ENCODE data around the gene CDKN1B.

Gene CDKN1B

DNA sequence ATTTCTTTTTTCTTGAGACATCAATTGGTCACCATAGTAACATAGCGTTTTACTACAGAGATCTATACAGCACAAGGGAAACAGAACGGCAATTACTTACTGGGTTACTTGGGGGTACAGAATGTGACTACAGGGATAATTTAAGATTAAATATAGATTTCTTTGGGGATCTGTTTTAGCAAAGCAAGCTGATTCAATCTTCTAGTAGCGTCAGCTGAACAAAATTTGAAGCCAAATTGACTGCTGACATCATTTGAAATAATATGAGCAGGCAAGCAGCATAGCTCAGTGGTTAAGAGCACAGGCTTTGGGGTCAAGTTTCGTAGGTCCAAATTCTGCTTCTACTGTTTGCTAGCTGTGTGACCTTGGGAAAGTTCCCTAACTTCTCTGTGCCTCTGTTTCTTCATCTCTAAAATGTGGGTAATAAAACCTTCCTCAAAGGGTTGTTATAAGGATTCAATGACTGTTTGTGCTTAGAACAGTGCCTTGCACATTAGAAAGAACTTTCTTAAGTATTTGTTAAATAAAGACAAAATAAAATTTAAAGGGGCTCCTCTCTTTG is 34.0 kb upstream of the CDKN1B start:
- TF ChIP-seq TAF1 (IDR thresholded peaks at IDR 0.05; ENCODE audit: low read depth), result no peak
- TF ChIP-seq EGR1 (IDR thresholded peaks at IDR 0.05), result no peak
- TF ChIP-seq MAX (IDR thresholded peaks at IDR 0.05), result no peak
- TF ChIP-seq FOXM1 (IDR thresholded peaks at IDR 0.05; ENCODE audit: borderline replicate concordance, low read depth), result no peak
- TF ChIP-seq EP300 (IDR thresholded peaks at IDR 0.05; ENCODE audit: borderline replicate concordance), result no peak
- TF ChIP-seq, protein P1, sequence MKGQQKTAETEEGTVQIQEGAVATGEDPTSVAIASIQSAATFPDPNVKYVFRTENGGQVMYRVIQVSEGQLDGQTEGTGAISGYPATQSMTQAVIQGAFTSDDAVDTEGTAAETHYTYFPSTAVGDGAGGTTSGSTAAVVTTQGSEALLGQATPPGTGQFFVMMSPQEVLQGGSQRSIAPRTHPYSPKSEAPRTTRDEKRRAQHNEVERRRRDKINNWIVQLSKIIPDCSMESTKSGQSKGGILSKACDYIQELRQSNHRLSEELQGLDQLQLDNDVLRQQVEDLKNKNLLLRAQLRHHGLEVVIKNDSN (IDR thresholded peaks at IDR 0.05), result no peak
- TF ChIP-seq YY1 (IDR thresholded peaks at IDR 0.05; ENCODE audit: low read depth), result no peak
- TF ChIP-seq TEAD4 (IDR thresholded peaks at IDR 0.05), result no peak
- no peak for TF ChIP-seq RAD21 (IDR thresholded peaks at IDR 0.05; ENCODE audit: low read depth)
- TF ChIP-seq ZBTB7A (IDR thresholded peaks at IDR 0.05; ENCODE audit: low read depth), result no peak
- no peak for TF ChIP-seq TCF12 (IDR thresholded peaks at IDR 0.05; ENCODE audit: low read depth)
- no peak for TF ChIP-seq CREB1 (IDR thresholded peaks at IDR 0.05; ENCODE audit: low read depth)
- no peak for TF ChIP-seq CEBPB (IDR thresholded peaks at IDR 0.05)
- TF ChIP-seq, protein P2, sequence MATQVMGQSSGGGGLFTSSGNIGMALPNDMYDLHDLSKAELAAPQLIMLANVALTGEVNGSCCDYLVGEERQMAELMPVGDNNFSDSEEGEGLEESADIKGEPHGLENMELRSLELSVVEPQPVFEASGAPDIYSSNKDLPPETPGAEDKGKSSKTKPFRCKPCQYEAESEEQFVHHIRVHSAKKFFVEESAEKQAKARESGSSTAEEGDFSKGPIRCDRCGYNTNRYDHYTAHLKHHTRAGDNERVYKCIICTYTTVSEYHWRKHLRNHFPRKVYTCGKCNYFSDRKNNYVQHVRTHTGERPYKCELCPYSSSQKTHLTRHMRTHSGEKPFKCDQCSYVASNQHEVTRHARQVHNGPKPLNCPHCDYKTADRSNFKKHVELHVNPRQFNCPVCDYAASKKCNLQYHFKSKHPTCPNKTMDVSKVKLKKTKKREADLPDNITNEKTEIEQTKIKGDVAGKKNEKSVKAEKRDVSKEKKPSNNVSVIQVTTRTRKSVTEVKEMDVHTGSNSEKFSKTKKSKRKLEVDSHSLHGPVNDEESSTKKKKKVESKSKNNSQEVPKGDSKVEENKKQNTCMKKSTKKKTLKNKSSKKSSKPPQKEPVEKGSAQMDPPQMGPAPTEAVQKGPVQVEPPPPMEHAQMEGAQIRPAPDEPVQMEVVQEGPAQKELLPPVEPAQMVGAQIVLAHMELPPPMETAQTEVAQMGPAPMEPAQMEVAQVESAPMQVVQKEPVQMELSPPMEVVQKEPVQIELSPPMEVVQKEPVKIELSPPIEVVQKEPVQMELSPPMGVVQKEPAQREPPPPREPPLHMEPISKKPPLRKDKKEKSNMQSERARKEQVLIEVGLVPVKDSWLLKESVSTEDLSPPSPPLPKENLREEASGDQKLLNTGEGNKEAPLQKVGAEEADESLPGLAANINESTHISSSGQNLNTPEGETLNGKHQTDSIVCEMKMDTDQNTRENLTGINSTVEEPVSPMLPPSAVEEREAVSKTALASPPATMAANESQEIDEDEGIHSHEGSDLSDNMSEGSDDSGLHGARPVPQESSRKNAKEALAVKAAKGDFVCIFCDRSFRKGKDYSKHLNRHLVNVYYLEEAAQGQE (IDR thresholded peaks at IDR 0.05; ENCODE audit: low read depth), result no peak
- no peak for TF ChIP-seq NFIC (IDR thresholded peaks at IDR 0.05)

GRCh38 chr12:12683725-12684124 is 33.4 kb upstream of the CDKN1B start:
- TF ChIP-seq YY1 (IDR thresholded peaks at IDR 0.05; ENCODE audit: low read depth) (no peak), TCF12 (IDR thresholded peaks at IDR 0.05; ENCODE audit: low read depth) (no peak), CEBPB (IDR thresholded peaks at IDR 0.05) (no peak), CREB1 (IDR thresholded peaks at IDR 0.05; ENCODE audit: low read depth) (no peak), ZBTB7A (IDR thresholded peaks at IDR 0.05; ENCODE audit: low read depth) (no peak), EGR1 (IDR thresholded peaks at IDR 0.05) (no peak), TEAD4 (IDR thresholded peaks at IDR 0.05) (no peak), TAF1 (IDR thresholded peaks at IDR 0.05; ENCODE audit: low read depth) (no peak), MAX (IDR thresholded peaks at IDR 0.05) (no peak), NFIC (IDR thresholded peaks at IDR 0.05) (no peak), EP300 (IDR thresholded peaks at IDR 0.05; ENCODE audit: borderline replicate concordance) (no peak), FOXM1 (IDR thresholded peaks at IDR 0.05; ENCODE audit: borderline replicate concordance, low read depth) (no peak), RAD21 (IDR thresholded peaks at IDR 0.05; ENCODE audit: low read depth) (no peak)
- TF ChIP-seq, protein P1 (IDR thresholded peaks at IDR 0.05), result no peak
- TF ChIP-seq, protein P2 (IDR thresholded peaks at IDR 0.05; ENCODE audit: low read depth), result no peak

- TF ChIP-seq, protein P2 (IDR thresholded peaks at IDR 0.05; ENCODE audit: low read depth), result peak; percentile 96
- TF ChIP-seq FOXM1 (IDR thresholded peaks at IDR 0.05; ENCODE audit: borderline replicate concordance, low read depth) (no peak), RAD21 (IDR thresholded peaks at IDR 0.05; ENCODE audit: low read depth) (no peak), YY1 (IDR thresholded peaks at IDR 0.05; ENCODE audit: low read depth) (0 out of 2 replicates have a peak, but pooled peaks have one; percentile 12)
These were observed 32.6 kb upstream of the CDKN1B start for GRCh38 chr12:12684375-12685106.

DNA sequence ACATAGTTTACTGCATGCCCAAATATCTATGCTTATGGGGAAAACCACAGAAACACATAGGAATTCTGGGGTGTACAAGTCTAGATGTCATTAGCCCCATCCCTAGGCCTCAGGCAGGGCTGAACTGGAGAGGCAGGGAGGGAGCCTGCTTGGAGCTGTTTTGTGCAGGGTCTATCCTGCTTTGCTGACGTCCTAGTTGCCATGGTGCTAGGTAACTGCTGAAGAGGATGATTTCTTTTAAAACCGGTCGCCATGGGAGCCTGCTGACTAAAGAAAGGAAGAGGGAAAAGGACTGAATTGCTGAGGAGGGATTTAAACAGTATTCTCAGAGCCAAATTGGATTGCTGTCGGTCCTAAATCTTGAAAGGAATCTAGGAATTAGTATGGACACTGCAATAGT is 31.9 kb upstream of the CDKN1B start:
- TF ChIP-seq, protein P2 (IDR thresholded peaks at IDR 0.05; ENCODE audit: low read depth), result no peak
- TF ChIP-seq NFIC (IDR thresholded peaks at IDR 0.05), result no peak
- TF ChIP-seq RAD21 (IDR thresholded peaks at IDR 0.05; ENCODE audit: low read depth), result no peak
- no peak for TF ChIP-seq TAF1 (IDR thresholded peaks at IDR 0.05; ENCODE audit: low read depth)
- no peak for TF ChIP-seq ZBTB7A (IDR thresholded peaks at IDR 0.05; ENCODE audit: low read depth)
- no peak for TF ChIP-seq MAX (IDR thresholded peaks at IDR 0.05)
- no peak for TF ChIP-seq FOXM1 (IDR thresholded peaks at IDR 0.05; ENCODE audit: borderline replicate concordance, low read depth)
- no peak for TF ChIP-seq EGR1 (IDR thresholded peaks at IDR 0.05)
- TF ChIP-seq CEBPB (IDR thresholded peaks at IDR 0.05), result no peak
- TF ChIP-seq, protein P1 (IDR thresholded peaks at IDR 0.05), result no peak
- no peak for TF ChIP-seq EP300 (IDR thresholded peaks at IDR 0.05; ENCODE audit: borderline replicate concordance)
- no peak for TF ChIP-seq YY1 (IDR thresholded peaks at IDR 0.05; ENCODE audit: low read depth)
- TF ChIP-seq TEAD4 (IDR thresholded peaks at IDR 0.05), result no peak
- no peak for TF ChIP-seq TCF12 (IDR thresholded peaks at IDR 0.05; ENCODE audit: low read depth)
